Right lobe of liver (tissue), 6 donors: ENCODE results near the gene SF1. TPM values are rescaled to one million over a fixed set of nuclear protein-coding genes. Genes with fewer than 3 reads are reported as not detected.

Experiments
- ATAC-seq, 4 donors: fragments of 200-7000 bp; cut with Tn5 transposase; one replicate each; pipeline ENCODE4 v1.9.1; 2020; ENCODE audit warnings: mild to moderate bottlenecking in 4 of 4, moderate library complexity in 4 of 4
- DNase-seq, 3 donors: peaks; one replicate each; pipeline ENCODE4 v3.0.0-alpha.2; 2020
- H3K27ac ChIP-seq, 3 donors: fragments of 200-600 bp; one replicate each; pipeline ENCODE4 v1.8.0; 2022
- H3K27me3 ChIP-seq, 2 donors: fragments of 200-600 bp; one replicate each; pipeline ENCODE4 v1.8.0; 2022
- H3K36me3 ChIP-seq, 4 donors: fragments of 200-600 bp; sonication (generic) in 1 of 4; one replicate each; pipeline versions ENCODE4 v1.5.1 to v1.8.0; 2017 to 2022; ENCODE audit warnings: control low read depth in 1 of 4
- H3K4me1 ChIP-seq, 4 donors: fragments of 200-600 bp; sonication (generic) in 1 of 4; one replicate each; pipeline versions ENCODE4 v1.5.1 to v1.8.0; 2017 to 2022; ENCODE audit warnings: control low read depth in 1 of 4
- H3K4me3 ChIP-seq, 3 donors: fragments of 200-600 bp; one replicate each; pipeline ENCODE4 v1.8.0; 2022
- H3K9me3 ChIP-seq, 4 donors: fragments of 200-600 bp; sonication (generic) in 1 of 4; one replicate each; pipeline versions ENCODE4 v1.5.1 to v1.8.0; 2017 to 2022; ENCODE audit warnings: control low read depth in 1 of 4
- POLR2A ChIP-seq: fragments of 450-650 bp; IDR thresholded peaks from one replicate; pipeline ENCODE4 v1.6.1; 2017; ENCODE audit warnings: antibody characterized with exemption, mild to moderate bottlenecking
- WGBS: methylation state at CpG from one replicate; pipeline ENCODE4 v1.1.6; 2018; ENCODE audit warnings: low coverage, low lambda C conversion rate; ENCODE audit not compliant: insufficient coverage; ENCODE audit errors: missing lambda C conversion rate; 5-methylcytosine and 5-hydroxymethylcytosine counted together
- intact Hi-C, 2 donors: fragments of 100-400 bp; cut with DNase I; formaldehyde crosslinking; loops; one replicate each; pipeline versions ENCODE4 v1.11.2 to v1.14.1; 2022
- total RNA-seq, 6 experiments: library from RNA; depleted of rRNA in 2 of 6; stranded (reverse); fragments of >200 nt in 2 of 6; fragmentation: NEBNext Ultra II Directional in 3 of 6; extraction: Animal tissue kit (Norgen Biotek cat#: 25700) in 3 of 6; gene quantifications; one replicate each; pipeline versions ENCODE4 v1.1.0 to v1.2.4, GENCODE V29; 2016 to 2023
- TF ChIP-seq, protein P1 (sequence below), 4 donors: fragments of 200-600 bp in 3 of 4; fragments of 450-650 bp in 1 of 4; IDR thresholded peaks; one replicate each; pipeline versions ENCODE4 v1.5.1 to v1.8.0; 2016 to 2022; ENCODE audit warnings: antibody characterized with exemption in 4 of 4, mild to moderate bottlenecking in 2 of 4
- donor health status: DM: no; HTN: yes; CAD: no.
- donor health status: DM: no; HTN: no; CAD: no.
- donor health status: DM: no; HTN: no; CAD: no.
- donor health status: DM: no; HTN: yes; CAD: no.
- donor health status: DM: no; HTN: yes; CAD: no.

The SF1 gene
- total RNA-seq, 6 experiments from 2014 or later = 92.7 to 164 (median 141) TPM

GRCh38 chr11:64723117-64723906 is 55.0 kb downstream of the SF1 start, which contains the start of gene NRXN2:
NRXN2 (minus strand) TSS chr11:64723197; CDS start chr11:64713699, 9,498 bp downstream.
- ATAC-seq (peak; percentile 80 to 86 (median 84)), DNase-seq (peak; percentile 77 to 89 (median 84))
- Histone ChIP-seq H3K27ac (no peak within 1 kb of the TSS), H3K4me3 (peak within 1 kb of the TSS; percentile 48 to 63 (median 53)), H3K4me1 (peaks cover 0 to 41% (median 11%) of the 10 kb centered on the region in 4 donors), H3K36me3 (no peaks in the 10 kb centered on the region), H3K27me3 (no peaks in the 10 kb centered on the region), H3K9me3 (no peaks in the 10 kb centered on the region)
- WGBS = 34% methylated on average over 4 of the region's 66 CpGs
- TF ChIP-seq POLR2A = no peak
- TF ChIP-seq, protein P1, sequence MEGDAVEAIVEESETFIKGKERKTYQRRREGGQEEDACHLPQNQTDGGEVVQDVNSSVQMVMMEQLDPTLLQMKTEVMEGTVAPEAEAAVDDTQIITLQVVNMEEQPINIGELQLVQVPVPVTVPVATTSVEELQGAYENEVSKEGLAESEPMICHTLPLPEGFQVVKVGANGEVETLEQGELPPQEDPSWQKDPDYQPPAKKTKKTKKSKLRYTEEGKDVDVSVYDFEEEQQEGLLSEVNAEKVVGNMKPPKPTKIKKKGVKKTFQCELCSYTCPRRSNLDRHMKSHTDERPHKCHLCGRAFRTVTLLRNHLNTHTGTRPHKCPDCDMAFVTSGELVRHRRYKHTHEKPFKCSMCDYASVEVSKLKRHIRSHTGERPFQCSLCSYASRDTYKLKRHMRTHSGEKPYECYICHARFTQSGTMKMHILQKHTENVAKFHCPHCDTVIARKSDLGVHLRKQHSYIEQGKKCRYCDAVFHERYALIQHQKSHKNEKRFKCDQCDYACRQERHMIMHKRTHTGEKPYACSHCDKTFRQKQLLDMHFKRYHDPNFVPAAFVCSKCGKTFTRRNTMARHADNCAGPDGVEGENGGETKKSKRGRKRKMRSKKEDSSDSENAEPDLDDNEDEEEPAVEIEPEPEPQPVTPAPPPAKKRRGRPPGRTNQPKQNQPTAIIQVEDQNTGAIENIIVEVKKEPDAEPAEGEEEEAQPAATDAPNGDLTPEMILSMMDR (IDR thresholded peaks at IDR 0.05) = peak; percentile 66 to 93 (median 81)
- intact Hi-C loops = no loop called here

DNA sequence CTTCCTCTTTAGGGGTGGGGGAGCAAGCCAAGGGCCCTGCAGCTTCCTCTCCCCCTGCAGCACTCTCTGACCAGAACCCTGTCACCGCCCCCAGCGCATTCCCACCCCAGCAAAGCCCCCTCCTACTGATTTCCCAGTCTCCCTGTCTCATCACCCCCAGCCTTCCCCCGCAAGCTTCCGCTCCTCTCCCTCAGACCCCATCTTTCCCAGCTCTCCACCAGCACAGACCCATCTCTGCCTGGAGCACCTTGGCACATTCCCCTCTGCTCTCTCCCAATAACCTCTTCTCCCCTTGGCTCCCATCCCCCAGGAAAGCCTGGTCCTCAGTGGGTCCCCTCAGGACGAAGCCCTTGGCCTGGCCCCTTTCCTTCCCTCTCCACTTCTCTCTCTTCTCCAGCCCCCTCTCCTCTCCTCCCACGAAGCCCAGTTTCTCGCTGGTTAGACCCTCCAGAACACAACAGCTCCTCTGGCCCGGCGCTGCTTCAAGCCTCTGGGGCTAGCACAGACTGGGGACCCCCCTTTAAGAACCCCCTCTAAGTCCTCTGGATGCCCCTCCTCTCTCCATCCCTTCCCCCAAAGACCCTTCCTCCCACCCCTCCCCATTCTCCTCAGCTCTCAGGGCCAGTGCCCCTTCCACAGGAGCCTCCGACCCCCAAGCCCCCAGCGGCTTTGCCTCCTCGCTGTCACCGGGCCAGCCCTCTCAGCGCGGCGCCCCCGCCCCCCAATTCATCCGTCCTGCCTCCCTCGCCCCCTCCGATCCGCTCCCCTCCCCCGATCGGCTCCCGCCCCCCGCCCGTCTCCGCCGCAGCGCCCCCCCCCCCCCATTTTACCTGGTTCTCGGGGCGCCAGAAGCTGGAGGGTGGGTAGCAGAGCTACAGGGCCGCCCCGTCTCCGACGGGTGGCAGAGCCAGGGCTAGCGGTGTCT is 55.9 kb downstream of the SF1 start:
- Histone ChIP-seq H3K9me3 (no peaks in the 10 kb centered on the region), H3K27ac (no peak overlapping the region), H3K27me3 (no peaks in the 10 kb centered on the region), H3K36me3 (no peaks in the 10 kb centered on the region), H3K4me3 (no peak overlapping the region), H3K4me1 (peaks cover 0 to 33% (median 11%) of the 10 kb centered on the region in 4 donors)
- WGBS = 14% methylated on average over 17 of the region's 36 CpGs
- TF ChIP-seq, protein P1 (IDR thresholded peaks at IDR 0.05) = no peak
- no peak for TF ChIP-seq POLR2A
- intact Hi-C loops = no loop called here
- ATAC-seq (no peak), DNase-seq (no peak)

- no peak for DNase-seq
- intact Hi-C loops = no loop called here
These were observed 57.0 kb downstream of the SF1 start for GRCh38 chr11:64721359-64721699.

DNA sequence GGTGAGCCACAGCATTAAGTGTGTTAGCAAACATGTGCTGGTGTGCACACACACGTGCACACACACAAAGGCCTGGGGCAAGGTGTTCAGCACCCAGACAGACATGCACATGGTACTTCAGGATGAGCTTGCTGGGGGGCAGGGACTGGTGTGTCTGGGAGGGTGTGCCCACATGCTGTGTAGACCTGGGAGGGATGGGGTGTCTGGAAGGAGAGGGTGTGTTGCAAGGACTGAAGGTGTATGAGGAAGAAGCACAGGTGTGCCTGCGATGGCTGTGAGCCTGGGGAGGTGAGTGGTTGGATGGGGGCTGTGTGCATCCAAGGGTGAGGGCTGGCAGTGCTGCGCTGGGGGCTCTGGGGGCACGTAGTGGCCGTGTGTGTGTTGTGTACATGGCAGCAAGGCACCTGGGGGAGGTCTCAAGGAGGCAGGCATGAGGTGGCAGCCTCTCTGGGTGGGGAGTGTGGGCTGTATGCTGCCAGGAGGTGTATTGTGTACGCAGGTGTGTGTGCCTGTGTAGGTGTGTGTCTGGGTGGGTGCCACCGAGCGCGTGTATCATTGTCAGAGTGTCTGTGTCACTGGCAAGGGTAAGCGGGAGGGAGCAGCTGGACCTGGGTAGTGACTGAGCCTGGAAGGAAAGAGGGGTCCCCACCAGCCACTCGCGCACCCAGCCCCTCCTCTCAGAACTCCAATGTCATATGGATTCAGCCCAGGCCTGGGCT is 57.5 kb downstream of the SF1 start:
- no peak overlapping the region for H3K4me3 ChIP-seq
- WGBS = 30% methylated on average over 3 of the region's 12 CpGs
- DNase-seq (no peak), ATAC-seq (no peak)
- H3K9me3 ChIP-seq = no peaks in the 10 kb centered on the region
- H3K27ac ChIP-seq = no peak overlapping the region
- no peak for TF ChIP-seq POLR2A
- peaks cover 0 to 27% (median 8%) of the 10 kb centered on the region in 4 donors for H3K4me1 ChIP-seq
- H3K27me3 ChIP-seq = no peaks in the 10 kb centered on the region
- no peaks in the 10 kb centered on the region for H3K36me3 ChIP-seq
- intact Hi-C loops = no loop called here

More at GRCh38 chr11:64721359-64721699, 57.0 kb downstream of the SF1 start:
- H3K9me3 ChIP-seq = no peaks in the 10 kb centered on the region
- no peaks in the 10 kb centered on the region for H3K27me3 ChIP-seq
- H3K4me1 ChIP-seq = peaks cover 0 to 33% (median 11%) of the 10 kb centered on the region in 4 donors
- no CpG with 5 or more reads among the region's 3 CpGs for WGBS
- no peak overlapping the region for H3K4me3 ChIP-seq
- no peak for TF ChIP-seq POLR2A
- no peak for ATAC-seq
- no peak overlapping the region for H3K27ac ChIP-seq
- H3K36me3 ChIP-seq = no peaks in the 10 kb centered on the region

DNA sequence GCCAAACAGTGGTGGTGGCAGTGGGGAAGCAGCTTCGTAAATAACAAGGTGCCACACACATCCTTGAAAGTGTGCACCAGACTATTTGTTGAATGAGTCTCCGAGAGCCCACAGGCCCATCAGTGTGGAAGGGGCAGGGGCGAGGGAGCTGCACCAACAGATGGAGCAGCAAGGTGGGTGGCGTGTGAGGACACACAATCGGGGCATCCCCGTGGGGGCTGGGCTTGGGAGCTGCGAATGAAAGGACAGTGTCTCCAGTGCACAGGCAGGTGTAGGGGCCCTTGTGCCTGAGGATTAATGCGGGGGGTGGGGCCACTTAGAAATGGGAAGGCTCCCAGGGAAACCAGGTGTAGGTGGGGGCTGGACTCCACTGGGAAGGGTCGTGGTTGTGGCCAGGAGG is 58.2 kb downstream of the SF1 start:
- intact Hi-C loops = no loop called here
- Histone ChIP-seq H3K36me3 (no peaks in the 10 kb centered on the region), H3K4me3 (no peak overlapping the region), H3K27me3 (no peaks in the 10 kb centered on the region), H3K27ac (no peak overlapping the region), H3K9me3 (no peaks in the 10 kb centered on the region), H3K4me1 (peaks cover 0 to 21% (median 6%) of the 10 kb centered on the region in 4 donors)
- no peak for DNase-seq
- WGBS = 61% methylated on average over 9 of the region's 9 CpGs
- no peak for ATAC-seq
- TF ChIP-seq, protein P1 (IDR thresholded peaks at IDR 0.05) = no peak
- no peak for TF ChIP-seq POLR2A
